Upper lobe of right lung (tissue), 1 donor: ENCODE data around the gene ARL11. TPM values are rescaled to one million over a fixed set of nuclear protein-coding genes. Genes with fewer than 3 reads are reported as not detected.
A peak's percentile ranks its signal among the peaks of the same experiment; 100 is the strongest.

Source experiments
- ATAC-seq: fragments of 200-7000 bp; cut with Tn5 transposase; one replicate; pipeline ENCODE4 v1.9.1; 2020; ENCODE audit warnings: mild to moderate bottlenecking, moderate library complexity
- DNase-seq: peaks from one replicate; pipeline ENCODE4 v3.0.0-alpha.2; 2020
- H3K27ac ChIP-seq: fragments of 200-600 bp; one replicate; pipeline ENCODE4 v1.8.0; 2022
- H3K27me3 ChIP-seq: fragments of 200-600 bp; one replicate; pipeline ENCODE4 v1.8.0; 2022; ENCODE audit warnings: mild to moderate bottlenecking
- H3K36me3 ChIP-seq: fragments of 200-600 bp; one replicate; pipeline ENCODE4 v1.8.0; 2022
- H3K4me1 ChIP-seq: fragments of 200-600 bp; one replicate; pipeline ENCODE4 v1.8.0; 2022
- H3K4me3 ChIP-seq: fragments of 200-600 bp; one replicate; pipeline ENCODE4 v1.8.0; 2022; ENCODE audit warnings: mild to moderate bottlenecking
- H3K9me3 ChIP-seq: fragments of 200-600 bp; one replicate; pipeline ENCODE4 v1.8.0; 2022
- CTCF ChIP-seq: fragments of 200-600 bp; IDR thresholded peaks from one replicate; pipeline ENCODE4 v1.8.0; 2022; ENCODE audit warnings: antibody characterized with exemption
- intact Hi-C: fragments of 100-400 bp; cut with DNase I; formaldehyde crosslinking; loops from one replicate; pipeline ENCODE4 v1.11.0; 2022
- total RNA-seq: library from RNA; stranded (reverse); fragmentation: NEBNext Ultra II Directional; extraction: Animal tissue kit (Norgen Biotek cat#: 25700); gene quantifications from one replicate; pipeline ENCODE4 v1.2.1, GENCODE V29; 2021
- donor health status: DM: no; HTN: yes; CAD: no; lungs with severe emphysema.

The ARL11 gene
- total RNA-seq, 1 donor from 2014 or later = 4.4 TPM

- Histone ChIP-seq H3K36me3 (no peaks in the 10 kb centered on the region), H3K4me3 (no peak overlapping the region), H3K9me3 (no peaks in the 10 kb centered on the region), H3K27me3 (no peaks in the 10 kb centered on the region), H3K27ac (no peak overlapping the region), H3K4me1 (no peaks in the 10 kb centered on the region)
- TF ChIP-seq CTCF = no peak
- intact Hi-C loops = no loop called here
- no peak for DNase-seq
- ATAC-seq = no peak
Measured at GRCh38 chr13:49654011-49654410, 25.7 kb downstream of the ARL11 start.

GRCh38 chr13:49655906-49656305 is 27.6 kb downstream of the ARL11 start:
- DNase-seq (no peak), ATAC-seq (no peak)
- no peaks in the 10 kb centered on the region for H3K27me3 ChIP-seq
- no peaks in the 10 kb centered on the region for H3K4me1 ChIP-seq
- no peak overlapping the region for H3K4me3 ChIP-seq
- H3K36me3 ChIP-seq = no peaks in the 10 kb centered on the region
- H3K27ac ChIP-seq = no peak overlapping the region
- H3K9me3 ChIP-seq = no peaks in the 10 kb centered on the region
- no peak for TF ChIP-seq CTCF
- intact Hi-C loops = no loop called here

GRCh38 chr13:49657241-49657641 is 28.9 kb downstream of the ARL11 start:
- Histone ChIP-seq H3K9me3 (no peaks in the 10 kb centered on the region), H3K36me3 (no peaks in the 10 kb centered on the region), H3K27ac (no peak overlapping the region), H3K27me3 (no peaks in the 10 kb centered on the region), H3K4me1 (no peaks in the 10 kb centered on the region), H3K4me3 (no peak overlapping the region)
- no peak for TF ChIP-seq CTCF
- ATAC-seq = no peak
- DNase-seq = no peak
- intact Hi-C loops = no loop called here

GRCh38 chr13:49664606-49665005 is 36.3 kb downstream of the ARL11 start:
- intact Hi-C loops = no loop called here
- Histone ChIP-seq H3K9me3 (no peaks in the 10 kb centered on the region), H3K27ac (no peak overlapping the region), H3K4me1 (no peaks in the 10 kb centered on the region), H3K27me3 (no peaks in the 10 kb centered on the region), H3K36me3 (peaks cover 3% of the 10 kb centered on the region), H3K4me3 (no peak overlapping the region)
- no peak for ATAC-seq
- no peak for DNase-seq
- TF ChIP-seq CTCF = no peak

- peaks cover 3% of the 10 kb centered on the region for H3K36me3 ChIP-seq
- TF ChIP-seq CTCF = no peak
- ATAC-seq (no peak), DNase-seq (no peak)
- no peaks in the 10 kb centered on the region for H3K4me1 ChIP-seq
- intact Hi-C loops = no loop called here
- no peaks in the 10 kb centered on the region for H3K27me3 ChIP-seq
- H3K4me3 ChIP-seq = no peak overlapping the region
- H3K9me3 ChIP-seq = no peaks in the 10 kb centered on the region
- no peak overlapping the region for H3K27ac ChIP-seq
Measured at GRCh38 chr13:49667773-49668172, 39.5 kb downstream of the ARL11 start.

GRCh38 chr13:49669735-49670309 is 41.5 kb downstream of the ARL11 start:
- Histone ChIP-seq H3K9me3 (no peaks in the 10 kb centered on the region), H3K36me3 (peaks cover 3% of the 10 kb centered on the region), H3K27me3 (no peaks in the 10 kb centered on the region), H3K27ac (no peak overlapping the region), H3K4me3 (no peak overlapping the region), H3K4me1 (no peaks in the 10 kb centered on the region)
- peak; percentile 59 for TF ChIP-seq CTCF
- ATAC-seq = peak; percentile 97
- no peak for DNase-seq
- intact Hi-C loops = no loop called here
